ENCODE results near the gene C19orf44.
"Not testable (repeated sequence)": the region's sequence is repeated elsewhere in the genome, so short reads cannot be mapped to it uniquely, and the experiment has no call there.

C19orf44 gene

GRCh38 chr19:16544473-16545231 lies 48.5 kb downstream of the C19orf44 start:
- in situ Hi-C loops (cut with MboI; ENCODE audit: low sequenced_read_pairs, unreplicated experiment) = no loop called here
- no peak for TF ChIP-seq CTCF (IDR thresholded peaks at IDR 0.05; ENCODE audit: borderline replicate concordance, control extremely low read depth, extremely low read depth, insufficient read depth, missing control alignments)
- DNase-seq (ENCODE audit: low spot score) = no peak

- DNase-seq (ENCODE audit: low spot score) = no peak
- TF ChIP-seq CTCF (IDR thresholded peaks at IDR 0.05; ENCODE audit: borderline replicate concordance, control extremely low read depth, extremely low read depth, insufficient read depth, missing control alignments) = no peak
- in situ Hi-C loops (cut with MboI; ENCODE audit: low sequenced_read_pairs, unreplicated experiment) = no loop called here
These were observed 52.8 kb downstream of the C19orf44 start for GRCh38 chr19:16548956-16549355.

- in situ Hi-C loops (cut with MboI; ENCODE audit: low sequenced_read_pairs, unreplicated experiment); DNase-seq (ENCODE audit: low spot score): not testable (repeated sequence)
These were observed 55.7 kb downstream of the C19orf44 start for GRCh38 chr19:16551902-16552301.

GRCh38 chr19:16554776-16555175 lies 58.6 kb downstream of the C19orf44 start:
- no peak for TF ChIP-seq CTCF (IDR thresholded peaks at IDR 0.05; ENCODE audit: borderline replicate concordance, control extremely low read depth, extremely low read depth, insufficient read depth, missing control alignments)
- DNase-seq (ENCODE audit: low spot score) = no peak
- in situ Hi-C loops (cut with MboI; ENCODE audit: low sequenced_read_pairs, unreplicated experiment) = no loop called here

- in situ Hi-C loops (cut with MboI; ENCODE audit: low sequenced_read_pairs, unreplicated experiment) = no loop called here
- no peak for TF ChIP-seq CTCF (IDR thresholded peaks at IDR 0.05; ENCODE audit: borderline replicate concordance, control extremely low read depth, extremely low read depth, insufficient read depth, missing control alignments)
- DNase-seq (ENCODE audit: low spot score) = no peak
These were observed 63.6 kb downstream of the C19orf44 start for GRCh38 chr19:16559780-16560276.

GRCh38 chr19:16561382-16561781 lies 65.2 kb downstream of the C19orf44 start:
- no peak for DNase-seq (ENCODE audit: low spot score)
- in situ Hi-C loops (cut with MboI; ENCODE audit: low sequenced_read_pairs, unreplicated experiment) = no loop called here
- no peak for TF ChIP-seq CTCF (IDR thresholded peaks at IDR 0.05; ENCODE audit: borderline replicate concordance, control extremely low read depth, extremely low read depth, insufficient read depth, missing control alignments)

GRCh38 chr19:16562608-16563025 lies 66.4 kb downstream of the C19orf44 start:
- no peak for TF ChIP-seq CTCF (IDR thresholded peaks at IDR 0.05; ENCODE audit: borderline replicate concordance, control extremely low read depth, extremely low read depth, insufficient read depth, missing control alignments)
- in situ Hi-C loops (cut with MboI; ENCODE audit: low sequenced_read_pairs, unreplicated experiment) = no loop called here
- no peak for DNase-seq (ENCODE audit: low spot score)
